HL-60 (cell line): Measurements from ENCODE around the gene NKD1.

Source experiments
- DNase-seq, 2 experiments: peaks; one replicate each; pipeline ENCODE4 v3.0.0-alpha.2; 2010 to 2020; ENCODE audit warnings: low read depth in 1 of 2, low spot score in 1 of 2
- H3K27ac ChIP-seq: fragments of 250-450 bp; sonication (Bioruptor Pico); replicated peaks from 2 replicates; pipeline ENCODE4 v1.5.1; 2020; ENCODE audit warnings: mild to moderate bottlenecking, moderate library complexity
- H3K27me3 ChIP-seq: fragments of 250-450 bp; sonication (Bioruptor Pico); 2 replicates; pipeline ENCODE4 v1.5.1; 2021; ENCODE audit warnings: mild to moderate bottlenecking, moderate library complexity; ENCODE audit not compliant: insufficient read depth, poor library complexity, severe bottlenecking
- H3K4me3 ChIP-seq: replicated peaks from 2 replicates; pipeline ENCODE4 v1.5.1; 2011; ENCODE audit warnings: mild to moderate bottlenecking, control low read depth, low read length; ENCODE audit not compliant: insufficient read depth
- CTCF ChIP-seq: IDR thresholded peaks from one replicate; pipeline ENCODE4 v1.5.1; 2011; ENCODE audit warnings: low read length, control low read depth, inconsistent platforms; ENCODE audit not compliant: insufficient read depth
- GABPA ChIP-seq: IDR thresholded peaks from 2 replicates; pipeline ENCODE4 v1.6.1; 2012; ENCODE audit warnings: low read depth
- POLR2AphosphoS5 ChIP-seq: IDR thresholded peaks from 2 replicates; pipeline ENCODE4 v1.6.1; 2012; ENCODE audit warnings: low read depth
- SPI1 ChIP-seq: IDR thresholded peaks from 2 replicates; pipeline ENCODE4 v1.6.1; 2012; ENCODE audit warnings: low read depth, mild to moderate bottlenecking, borderline replicate concordance
- TF ChIP-seq, protein P1 (sequence below): IDR thresholded peaks from 2 replicates; pipeline ENCODE4 v1.6.1; 2012; ENCODE audit warnings: low read depth; ENCODE audit not compliant: insufficient replicate concordance

Gene NKD1

GRCh38 chr16:50530277-50531236 lies 17.6 kb upstream of the NKD1 start:
- no peak for DNase-seq
- TF ChIP-seq GABPA (no peak), POLR2AphosphoS5 (no peak), CTCF (no peak), SPI1 (no peak)
- TF ChIP-seq, protein P1, sequence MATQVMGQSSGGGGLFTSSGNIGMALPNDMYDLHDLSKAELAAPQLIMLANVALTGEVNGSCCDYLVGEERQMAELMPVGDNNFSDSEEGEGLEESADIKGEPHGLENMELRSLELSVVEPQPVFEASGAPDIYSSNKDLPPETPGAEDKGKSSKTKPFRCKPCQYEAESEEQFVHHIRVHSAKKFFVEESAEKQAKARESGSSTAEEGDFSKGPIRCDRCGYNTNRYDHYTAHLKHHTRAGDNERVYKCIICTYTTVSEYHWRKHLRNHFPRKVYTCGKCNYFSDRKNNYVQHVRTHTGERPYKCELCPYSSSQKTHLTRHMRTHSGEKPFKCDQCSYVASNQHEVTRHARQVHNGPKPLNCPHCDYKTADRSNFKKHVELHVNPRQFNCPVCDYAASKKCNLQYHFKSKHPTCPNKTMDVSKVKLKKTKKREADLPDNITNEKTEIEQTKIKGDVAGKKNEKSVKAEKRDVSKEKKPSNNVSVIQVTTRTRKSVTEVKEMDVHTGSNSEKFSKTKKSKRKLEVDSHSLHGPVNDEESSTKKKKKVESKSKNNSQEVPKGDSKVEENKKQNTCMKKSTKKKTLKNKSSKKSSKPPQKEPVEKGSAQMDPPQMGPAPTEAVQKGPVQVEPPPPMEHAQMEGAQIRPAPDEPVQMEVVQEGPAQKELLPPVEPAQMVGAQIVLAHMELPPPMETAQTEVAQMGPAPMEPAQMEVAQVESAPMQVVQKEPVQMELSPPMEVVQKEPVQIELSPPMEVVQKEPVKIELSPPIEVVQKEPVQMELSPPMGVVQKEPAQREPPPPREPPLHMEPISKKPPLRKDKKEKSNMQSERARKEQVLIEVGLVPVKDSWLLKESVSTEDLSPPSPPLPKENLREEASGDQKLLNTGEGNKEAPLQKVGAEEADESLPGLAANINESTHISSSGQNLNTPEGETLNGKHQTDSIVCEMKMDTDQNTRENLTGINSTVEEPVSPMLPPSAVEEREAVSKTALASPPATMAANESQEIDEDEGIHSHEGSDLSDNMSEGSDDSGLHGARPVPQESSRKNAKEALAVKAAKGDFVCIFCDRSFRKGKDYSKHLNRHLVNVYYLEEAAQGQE: no peak
- H3K27me3 ChIP-seq: no peaks in the 10 kb centered on the region
- no peak overlapping the region for H3K4me3 ChIP-seq
- no peak overlapping the region for H3K27ac ChIP-seq

GRCh38 chr16:50531359-50531758 lies 16.8 kb upstream of the NKD1 start:
- H3K27ac ChIP-seq: no peak overlapping the region
- DNase-seq: no peak
- no peak for TF ChIP-seq GABPA
- TF ChIP-seq, protein P1: no peak
- TF ChIP-seq POLR2AphosphoS5: no peak
- no peak for TF ChIP-seq CTCF
- TF ChIP-seq SPI1: no peak
- no peak overlapping the region for H3K4me3 ChIP-seq
- H3K27me3 ChIP-seq: no peaks in the 10 kb centered on the region

GRCh38 chr16:50531901-50532300 lies 16.3 kb upstream of the NKD1 start:
- H3K4me3 ChIP-seq: no peak overlapping the region
- no peaks in the 10 kb centered on the region for H3K27me3 ChIP-seq
- H3K27ac ChIP-seq: no peak overlapping the region
- DNase-seq: no peak
- TF ChIP-seq GABPA: no peak
- TF ChIP-seq POLR2AphosphoS5: no peak
- no peak for TF ChIP-seq CTCF
- TF ChIP-seq SPI1: no peak
- TF ChIP-seq, protein P1: no peak
